CD4-positive, alpha-beta T cell (primary cell): Measurements from ENCODE around the gene GLP2R. TPM values are rescaled to one million over a fixed set of nuclear protein-coding genes. Genes with fewer than 3 reads are reported as not detected.

ENCODE experiments used
- ATAC-seq: fragments of 200-7000 bp; cut with Tn5 transposase; one replicate; pipeline ENCODE4 v1.10.0; 2022; ENCODE audit warnings: mild to moderate bottlenecking; ENCODE audit not compliant: poor library complexity
- CTCF ChIA-PET: fragments of 350-600 bp; sonication (Branson Sonifier 250); formaldehyde crosslinking; loops from one replicate; lab custom pipeline; 2021; ENCODE audit warnings: antibody characterized with exemption, inconsistent platforms; lab: Charles Lee
- POLR2A ChIA-PET: fragments of 350-600 bp; sonication (Branson Sonifier 250); formaldehyde crosslinking; loops from one replicate; lab custom pipeline; 2021; ENCODE audit warnings: antibody characterized with exemption, inconsistent platforms; lab: Charles Lee
- DNase-seq, 14 experiments: peaks; one replicate each; pipeline ENCODE4 v3.0.0-alpha.2; 2013 to 2020; ENCODE audit warnings: mixed read lengths in 2 of 14
- H3K27ac ChIP-seq, 2 donors: one replicate each; pipeline versions ENCODE4 v1.5.1 to v1.7.0; 2013; ENCODE audit warnings: low read length in 2 of 2, low read depth in 1 of 2, mild to moderate bottlenecking in 1 of 2
- H3K27me3 ChIP-seq, 2 experiments: 1 replicate in 1 of 2; 2 replicates in 1 of 2; pipeline versions ENCODE4 v1.6.1 to v1.7.0; 2013; ENCODE audit warnings: low read length in 2 of 2, control low read depth in 1 of 2, mild to moderate bottlenecking in 1 of 2, moderate library complexity in 1 of 2; ENCODE audit not compliant: insufficient read depth in 2 of 2, control insufficient read depth in 1 of 2
- H3K36me3 ChIP-seq: one replicate; pipeline ENCODE4 v1.6.1; 2013; ENCODE audit warnings: low read length, control low read depth; ENCODE audit not compliant: insufficient read depth
- H3K4me1 ChIP-seq: one replicate; pipeline ENCODE4 v1.6.1; 2013; ENCODE audit warnings: low read length, control low read depth; ENCODE audit not compliant: insufficient read depth
- H3K4me3 ChIP-seq: one replicate; pipeline ENCODE4 v1.5.1; 2013; ENCODE audit warnings: mild to moderate bottlenecking, low read length, moderate library complexity
- H3K9me3 ChIP-seq, 2 experiments: 1 replicate in 1 of 2; 2 replicates in 1 of 2; pipeline versions ENCODE4 v1.6.1 to v1.7.0; 2013; ENCODE audit warnings: low read length in 2 of 2, mild to moderate bottlenecking in 2 of 2, control low read depth in 1 of 2, moderate library complexity in 1 of 2; ENCODE audit not compliant: control insufficient read depth in 1 of 2, insufficient read depth in 1 of 2
- H3K27ac Mint-ChIP-seq: one replicate; pipeline ENCODE4 v1.8.0; 2020; ENCODE audit warnings: mixed read lengths
- H3K27me3 Mint-ChIP-seq: one replicate; pipeline ENCODE4 v1.8.0; 2021; ENCODE audit warnings: mixed read lengths
- H3K36me3 Mint-ChIP-seq: one replicate; pipeline ENCODE4 v1.8.0; 2021; ENCODE audit warnings: low read depth, mixed read lengths
- H3K4me1 Mint-ChIP-seq: one replicate; pipeline ENCODE4 v1.8.0; 2021; ENCODE audit warnings: low read depth, mixed read lengths
- H3K4me3 Mint-ChIP-seq: one replicate; pipeline ENCODE4 v1.8.0; 2020; ENCODE audit warnings: mild to moderate bottlenecking, mixed read lengths
- H3K9me3 Mint-ChIP-seq: one replicate; pipeline ENCODE4 v1.8.0; 2020; ENCODE audit warnings: mixed read lengths
- CTCF ChIP-seq: fragments of 200-600 bp; IDR thresholded peaks from one replicate; pipeline ENCODE4 v1.8.0; 2022; ENCODE audit warnings: antibody characterized with exemption, mild to moderate bottlenecking
- intact Hi-C, 2 experiments: fragments of 100-400 bp; cut with DNase I in 1 of 2; cut with micrococcal nuclease in 1 of 2; formaldehyde crosslinking; loops; one replicate each; pipeline versions ENCODE4 v1.15.1 to v1.9.0; 2023 to 2025; cut with DNase I, micrococcal nuclease
- total RNA-seq, 174 experiments: library from RNA in 2 of 174; stranded (reverse) in 2 of 174; gene quantifications; one replicate each; pipeline ENCODE4 v1.2.3 and lab custom pipeline; 2021 to 2026

GLP2R gene
- total RNA-seq, 2 experiments from 2014 or later, result not detected

GRCh38 chr17:9798008-9798407, 27.7 kb upstream of the GLP2R start:
- ATAC-seq (no peak), DNase-seq (no peak)
- Histone ChIP-seq H3K27ac (no peak overlapping the region), H3K36me3 (no peaks in the 10 kb centered on the region), H3K9me3 (peaks cover 0 to 5% of the 10 kb centered on the region in 2 experiments), H3K4me1 (no peaks in the 10 kb centered on the region), H3K27me3 (peaks cover 10 to 15% of the 10 kb centered on the region in 2 experiments), H3K4me3 (no peak overlapping the region)
- Mint-ChIP-seq H3K27ac (no peak overlapping the region), H3K4me3 (no peak overlapping the region), H3K4me1 (no peaks in the 10 kb centered on the region), H3K36me3 (no peaks in the 10 kb centered on the region), H3K9me3 (no peaks in the 10 kb centered on the region), H3K27me3 (peaks cover 20% of the 10 kb centered on the region)
- ChIA-PET CTCF (no interaction called here), POLR2A (no interaction called here)
- TF ChIP-seq CTCF, result no peak
- intact Hi-C loops, result no loop called here

DNA sequence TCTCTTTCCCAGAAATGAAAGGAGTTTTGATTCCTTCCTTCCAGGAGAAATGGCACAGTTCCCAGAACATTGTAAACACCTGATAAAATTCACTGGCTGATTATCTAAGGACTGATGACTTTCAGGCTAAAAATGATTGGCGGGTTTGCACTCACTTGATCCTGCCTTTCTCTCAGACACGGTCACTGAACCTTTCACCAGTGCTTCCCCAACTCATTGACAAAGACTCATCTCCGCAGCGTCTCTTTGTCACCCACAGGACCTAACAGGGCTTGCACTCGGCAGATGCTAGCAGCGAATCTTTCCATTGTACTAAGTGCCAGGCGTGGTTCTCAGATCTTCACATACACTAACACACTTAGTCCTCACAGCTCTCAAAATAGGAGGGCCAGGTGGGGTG, 27.0 kb upstream of the GLP2R start:
- Histone ChIP-seq H3K36me3 (no peaks in the 10 kb centered on the region), H3K4me3 (no peak overlapping the region), H3K4me1 (no peaks in the 10 kb centered on the region), H3K27me3 (peaks cover 10 to 15% of the 10 kb centered on the region in 2 experiments), H3K27ac (no peak overlapping the region), H3K9me3 (peaks cover 0 to 5% of the 10 kb centered on the region in 2 experiments)
- no peaks in the 10 kb centered on the region for H3K36me3 Mint-ChIP-seq
- DNase-seq (no peak), ATAC-seq (no peak)
- H3K27me3 Mint-ChIP-seq, result peaks cover 20% of the 10 kb centered on the region
- no peaks in the 10 kb centered on the region for H3K9me3 Mint-ChIP-seq
- H3K4me3 Mint-ChIP-seq, result no peak overlapping the region
- intact Hi-C loops, result no loop called here
- no peak overlapping the region for H3K27ac Mint-ChIP-seq
- H3K4me1 Mint-ChIP-seq, result no peaks in the 10 kb centered on the region
- no peak for TF ChIP-seq CTCF
- CTCF ChIA-PET, result no interaction called here
- POLR2A ChIA-PET, result no interaction called here

DNA sequence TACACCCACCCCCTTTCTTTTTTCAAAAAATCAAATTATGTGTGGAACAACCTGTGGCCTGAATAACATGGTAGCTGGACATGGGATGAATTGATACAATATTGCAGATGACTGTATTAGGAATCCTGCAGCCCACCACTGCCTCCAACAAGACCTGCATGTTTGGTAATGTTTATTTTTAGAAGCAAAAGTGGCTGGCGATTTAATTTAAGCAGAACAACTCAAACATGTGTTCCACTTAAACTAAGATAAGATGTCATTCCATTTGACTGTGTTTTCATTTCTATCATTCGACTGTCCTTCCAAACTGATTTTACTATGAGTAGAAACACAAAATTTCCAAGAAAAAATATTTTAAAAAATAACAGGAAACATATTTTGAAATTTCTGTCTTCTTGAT, 24.2 kb upstream of the GLP2R start:
- Mint-ChIP-seq H3K27me3 (peaks cover 13% of the 10 kb centered on the region), H3K9me3 (no peaks in the 10 kb centered on the region), H3K4me1 (no peaks in the 10 kb centered on the region), H3K4me3 (no peak overlapping the region), H3K27ac (no peak overlapping the region), H3K36me3 (no peaks in the 10 kb centered on the region)
- Histone ChIP-seq H3K27me3 (peaks cover 10 to 17% of the 10 kb centered on the region in 2 experiments), H3K9me3 (peaks cover 0 to 5% of the 10 kb centered on the region in 2 experiments), H3K27ac (no peak overlapping the region), H3K36me3 (no peaks in the 10 kb centered on the region), H3K4me1 (no peaks in the 10 kb centered on the region), H3K4me3 (no peak overlapping the region)
- ChIA-PET POLR2A (no interaction called here), CTCF (no interaction called here)
- ATAC-seq (no peak), DNase-seq (no peak)
- no peak for TF ChIP-seq CTCF
- intact Hi-C loops, result no loop called here
